Stimulated activated CD8-positive, alpha-beta memory T cell treated with anti-CD3 and anti-CD28 coated beads, Interleukin-7, amount 100 ng/mL, for 24 hours (primary cell): ENCODE data around the gene PSKH1.

Experiments used
- DNase-seq: peaks from one replicate; pipeline ENCODE4 v3.0.0-alpha.2; 2020; ENCODE audit warnings: low read depth

PSKH1 gene

GRCh38 chr16:67941469-67942199 is 48.6 kb downstream of the PSKH1 start:
- no peak for DNase-seq

- DNase-seq = no peak
Observed at GRCh38 chr16:67942200-67942509, 49.1 kb downstream of the PSKH1 start.

GRCh38 chr16:67942510-67943255 is 49.6 kb downstream of the PSKH1 start:
- no peak for DNase-seq

- DNase-seq = no peak
Observed at GRCh38 chr16:67943256-67943618, 50.2 kb downstream of the PSKH1 start.

GRCh38 chr16:67943619-67944504 is 50.8 kb downstream of the PSKH1 start, which contains the start of gene LCAT:
Gene LCAT (minus strand): TSS chr16:67944120. CDS start chr16:67944101, 19 bp downstream.
- no peak for DNase-seq

- no peak for DNase-seq
Observed at GRCh38 chr16:67944690-67945391, 51.8 kb downstream of the PSKH1 start.

GRCh38 chr16:67945392-67945933 is 52.4 kb downstream of the PSKH1 start:
- DNase-seq = no peak

GRCh38 chr16:67946128-67946569 is 53.1 kb downstream of the PSKH1 start:
- DNase-seq = no peak

GRCh38 chr16:67946966-67947558 is 54.0 kb downstream of the PSKH1 start:
- no peak for DNase-seq

GRCh38 chr16:67948015-67948414 is 55.0 kb downstream of the PSKH1 start:
- no peak for DNase-seq

- no peak for DNase-seq
Observed at GRCh38 chr16:67949645-67950044, 56.6 kb downstream of the PSKH1 start.

- no peak for DNase-seq
Observed at GRCh38 chr16:67950335-67950843, 57.3 kb downstream of the PSKH1 start.

- no peak for DNase-seq
Observed at GRCh38 chr16:67951485-67951884, 58.4 kb downstream of the PSKH1 start.

GRCh38 chr16:67953641-67954375 is 60.8 kb downstream of the PSKH1 start:
- DNase-seq = no peak

GRCh38 chr16:67954421-67955196 is 61.6 kb downstream of the PSKH1 start:
- DNase-seq = no peak

- no peak for DNase-seq
Observed at GRCh38 chr16:67957622-67958021, 64.6 kb downstream of the PSKH1 start.

GRCh38 chr16:67959536-67960329 is 66.7 kb downstream of the PSKH1 start:
- no peak for DNase-seq

- DNase-seq = no peak
Observed at GRCh38 chr16:67961551-67961957, 68.5 kb downstream of the PSKH1 start.

GRCh38 chr16:67962135-67962534 is 69.1 kb downstream of the PSKH1 start:
- DNase-seq = no peak
